Left ventricle myocardium inferior (tissue), 1 donor: ENCODE results near the gene CAMTA2. TPM values are rescaled to one million over a fixed set of nuclear protein-coding genes. Genes with fewer than 3 reads are reported as not detected.
A peak's percentile ranks its signal among the peaks of the same experiment; 100 is the strongest.

ENCODE experiments used
- DNase-seq: peaks from one replicate; pipeline ENCODE4 v3.0.0-alpha.2; 2020
- H3K27ac ChIP-seq: fragments of 200-600 bp; replicated peaks from 2 replicates; pipeline ENCODE4 v1.8.0; 2021
- H3K27me3 ChIP-seq: fragments of 200-600 bp; 2 replicates; pipeline ENCODE4 v1.8.0; 2021; ENCODE audit warnings: low read depth
- H3K36me3 ChIP-seq: fragments of 200-600 bp; 2 replicates; pipeline ENCODE4 v1.8.0; 2021
- H3K4me1 ChIP-seq: fragments of 200-600 bp; 2 replicates; pipeline ENCODE4 v1.8.0; 2021
- H3K4me3 ChIP-seq: fragments of 200-600 bp; 2 replicates; pipeline ENCODE4 v1.8.0; 2021; ENCODE audit warnings: mild to moderate bottlenecking, moderate library complexity
- H3K9me3 ChIP-seq: fragments of 200-600 bp; replicated peaks from 2 replicates; pipeline ENCODE4 v1.8.0; 2021
- CTCF ChIP-seq: fragments of 200-600 bp; IDR thresholded peaks from 2 replicates; pipeline ENCODE4 v1.8.0; 2021; ENCODE audit warnings: antibody characterized with exemption, mild to moderate bottlenecking, borderline replicate concordance
- intact Hi-C: fragments of 100-400 bp; cut with micrococcal nuclease; formaldehyde crosslinking; loops from one replicate; pipeline ENCODE4 v1.11.0; 2022
- total RNA-seq: library from RNA; stranded (reverse); fragmentation: NEBNext Ultra II Directional; extraction: Animal tissue kit (Norgen Biotek cat#: 25700); gene quantifications from one replicate; pipeline ENCODE4 v1.2.1, GENCODE V29; 2021
- donor health status: DM: no; HTN: yes; CAD: no; lungs with severe emphysema.

CAMTA2 gene
- total RNA-seq, 1 donor from 2014 or later = 33.8 TPM

DNA sequence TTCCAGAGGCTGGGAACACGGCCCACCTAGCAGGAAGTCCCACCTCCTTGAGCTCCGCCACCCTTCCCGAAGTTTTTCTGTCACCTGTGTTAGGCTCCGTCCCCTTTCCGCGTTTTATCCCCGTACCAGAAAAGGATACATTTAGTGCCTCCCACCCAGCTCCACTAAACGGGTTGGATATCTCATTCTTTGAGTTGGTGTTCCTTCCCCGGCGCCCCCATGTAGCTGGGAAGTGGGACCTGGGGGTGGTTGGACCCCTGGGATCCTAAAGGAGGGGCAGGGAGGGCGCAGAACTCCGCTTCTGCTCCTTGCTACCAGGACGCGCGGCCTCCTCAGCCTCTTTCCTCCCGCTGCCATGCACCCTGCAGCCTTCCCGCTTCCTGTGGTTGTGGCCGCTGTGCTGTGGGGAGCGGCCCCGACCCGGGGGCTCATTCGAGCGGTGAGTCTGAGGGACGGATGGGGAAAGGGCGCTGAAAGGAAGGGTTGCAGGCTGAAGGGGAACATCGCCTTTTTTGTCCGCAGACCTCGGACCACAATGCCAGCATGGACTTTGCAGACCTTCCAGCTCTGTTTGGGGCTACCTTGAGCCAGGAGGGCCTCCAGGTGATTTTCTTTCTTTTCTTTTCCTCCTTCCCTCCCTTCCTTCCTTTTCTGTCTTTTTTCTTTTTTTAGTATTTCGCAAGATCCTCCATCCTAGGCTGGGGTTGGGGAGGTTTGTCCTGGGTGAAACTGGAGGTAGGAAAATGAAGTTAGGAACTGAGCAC lies 46.7 kb downstream of the CAMTA2 start:
- TF ChIP-seq CTCF = no peak
- H3K27me3 ChIP-seq = no peaks in the 10 kb centered on the region
- no peaks in the 10 kb centered on the region for H3K9me3 ChIP-seq
- DNase-seq = peak; percentile 77
- intact Hi-C loops = no loop called here
- H3K4me3 ChIP-seq = peak overlapping the region; percentile 84
- H3K27ac ChIP-seq = peak overlapping the region; percentile 96
- H3K36me3 ChIP-seq = peaks cover 67% of the 10 kb centered on the region
- H3K4me1 ChIP-seq = peaks cover 79% of the 10 kb centered on the region

- intact Hi-C loops = no loop called here
Measured at GRCh38 chr17:4939796-4940554, 47.5 kb downstream of the CAMTA2 start, which contains the start of the genes RNF167 and SLC25A11. Gene RNF167 (plus strand): TSS chr17:4940268. CDS start chr17:4940910, 642 bp downstream. Gene SLC25A11 (minus strand): TSS chr17:4940046. CDS start chr17:4939910, 136 bp downstream.

GRCh38 chr17:4939546-4939795 lies 48.0 kb downstream of the CAMTA2 start:
- intact Hi-C loops = no loop called here
- DNase-seq = peak; percentile 44
- Histone ChIP-seq H3K27me3 (no peaks in the 10 kb centered on the region), H3K9me3 (no peaks in the 10 kb centered on the region), H3K36me3 (peaks cover 58% of the 10 kb centered on the region), H3K4me1 (peaks cover 69% of the 10 kb centered on the region), H3K27ac (peak overlapping the region; percentile 96), H3K4me3 (peak overlapping the region; percentile 84)
- no peak for TF ChIP-seq CTCF

More at GRCh38 chr17:4939796-4940554, 47.5 kb downstream of the CAMTA2 start, which contains the start of the genes RNF167 and SLC25A11:
- DNase-seq = peak; percentile 93
- H3K4me3 ChIP-seq = peak within 1 kb of the TSS; percentile 84
- peak within 1 kb of the TSS; percentile 96 for H3K27ac ChIP-seq
- no peaks in the 10 kb centered on the region for H3K27me3 ChIP-seq
- H3K9me3 ChIP-seq = no peaks in the 10 kb centered on the region
- H3K4me1 ChIP-seq = peaks cover 71% of the 10 kb centered on the region
- no peak for TF ChIP-seq CTCF
- H3K36me3 ChIP-seq = peaks cover 63% of the 10 kb centered on the region

GRCh38 chr17:4938688-4939545 lies 48.6 kb downstream of the CAMTA2 start:
- DNase-seq = no peak
- intact Hi-C loops = no loop called here
- H3K36me3 ChIP-seq = peaks cover 52% of the 10 kb centered on the region

More at GRCh38 chr17:4938688-4939545, 48.6 kb downstream of the CAMTA2 start:
- Histone ChIP-seq H3K9me3 (no peaks in the 10 kb centered on the region), H3K27me3 (no peaks in the 10 kb centered on the region), H3K4me1 (peaks cover 69% of the 10 kb centered on the region), H3K4me3 (peak overlapping the region; percentile 84), H3K27ac (peak overlapping the region; percentile 96)
- TF ChIP-seq CTCF = no peak
